ENCODE results near the gene KCTD2.

The KCTD2 gene

GRCh38 chr17:75077496-75078283, 30.7 kb downstream of the KCTD2 start:
- no peak for DNase-seq

DNA sequence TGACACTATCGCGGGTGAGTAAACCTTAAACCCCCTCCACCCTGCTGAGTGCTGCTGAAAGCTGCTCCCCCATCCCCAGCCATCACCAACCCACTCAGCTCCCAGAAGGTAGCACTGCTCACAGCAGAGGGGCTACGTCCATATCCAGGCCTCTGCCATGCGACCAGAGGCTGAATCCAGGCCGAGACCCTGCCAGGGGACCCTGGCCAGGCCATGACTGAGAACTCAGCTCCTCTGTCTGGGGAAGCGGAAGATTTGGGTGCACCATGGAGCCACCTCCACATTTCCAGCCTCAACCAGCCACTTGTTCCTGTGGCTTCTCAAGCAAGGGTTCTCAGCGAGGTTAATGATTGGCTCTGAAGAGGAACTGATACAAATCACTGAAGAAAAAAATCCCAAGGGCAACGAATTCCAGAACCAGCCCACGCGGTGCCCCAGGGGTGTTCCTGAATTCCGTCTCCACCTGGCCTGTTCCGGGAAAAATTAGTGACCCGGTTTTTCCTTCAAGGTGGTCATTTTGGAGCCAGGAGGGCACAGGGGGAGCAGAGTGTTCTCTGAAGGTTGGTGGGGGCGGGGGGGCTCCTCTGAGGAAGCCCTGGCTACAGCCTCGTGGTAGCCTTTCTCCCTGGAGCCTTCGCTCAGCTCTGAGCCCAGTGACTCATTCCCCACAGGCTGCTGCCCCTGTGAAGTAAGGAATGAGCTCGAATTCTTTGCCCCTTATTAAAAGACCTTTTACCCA, 31.4 kb downstream of the KCTD2 start:
- DNase-seq = peak; percentile 80

DNA sequence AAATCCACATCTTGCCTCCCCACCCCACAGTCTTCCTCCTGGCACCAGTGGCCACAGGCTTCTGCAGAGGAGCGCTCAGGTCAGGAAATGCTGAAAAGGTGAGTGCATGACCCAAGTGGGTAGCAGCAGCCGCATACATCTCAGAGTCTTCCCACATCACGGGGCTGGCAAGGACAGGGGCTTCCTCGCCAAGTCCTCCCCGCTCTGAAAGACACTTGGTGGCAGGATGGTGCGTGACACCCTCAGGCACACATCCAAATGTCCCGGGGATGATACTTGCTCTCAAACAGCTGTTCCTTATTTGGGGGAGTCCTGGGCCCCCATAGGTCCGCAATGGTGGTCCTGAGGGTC, 32.0 kb downstream of the KCTD2 start:
- DNase-seq = no peak

GRCh38 chr17:75081611-75082540, 34.9 kb downstream of the KCTD2 start:
- no peak for DNase-seq

DNA sequence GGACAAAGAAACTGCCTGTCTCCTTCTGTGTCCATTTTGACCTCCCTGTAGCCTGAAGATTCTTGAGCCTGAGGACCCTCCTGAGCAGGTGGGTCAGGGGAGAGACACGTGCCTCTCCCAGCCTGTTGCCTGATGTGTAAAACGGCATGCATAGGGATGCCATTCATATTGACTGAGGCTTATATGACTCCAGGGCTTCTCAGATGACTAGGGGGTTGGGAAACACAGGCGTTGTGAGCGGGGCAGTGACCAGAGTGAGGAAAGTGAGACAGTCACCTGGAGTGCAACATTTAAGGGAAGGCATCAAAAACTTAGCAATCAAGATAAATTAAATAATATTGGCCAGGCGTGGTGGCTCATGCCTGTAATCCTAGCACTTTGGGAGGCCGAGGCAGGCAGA, 35.7 kb downstream of the KCTD2 start:
- no peak for DNase-seq

- DNase-seq = no peak
Observed at GRCh38 chr17:75084039-75084660, 37.1 kb downstream of the KCTD2 start.

GRCh38 chr17:75086496-75087181, 39.6 kb downstream of the KCTD2 start:
- no peak for DNase-seq

DNA sequence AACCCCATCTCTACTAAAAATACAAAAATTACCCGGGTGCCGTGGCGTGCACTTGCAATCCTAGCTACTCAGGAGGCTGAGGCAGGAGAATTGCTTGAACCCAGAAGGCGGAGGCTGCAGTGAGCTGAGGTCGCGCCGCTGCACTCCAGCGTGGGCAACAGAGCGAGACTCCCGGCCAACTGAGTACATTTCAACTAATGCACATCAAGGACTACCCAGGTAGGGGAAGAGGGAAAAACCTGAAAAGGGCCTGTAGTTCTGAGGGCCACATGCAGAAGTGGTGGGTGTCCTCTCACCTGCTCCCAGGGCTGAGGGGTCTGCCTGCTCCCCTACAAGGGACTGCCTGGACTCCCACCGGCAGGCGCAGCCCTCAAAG, 40.1 kb downstream of the KCTD2 start:
- DNase-seq = no peak

DNA sequence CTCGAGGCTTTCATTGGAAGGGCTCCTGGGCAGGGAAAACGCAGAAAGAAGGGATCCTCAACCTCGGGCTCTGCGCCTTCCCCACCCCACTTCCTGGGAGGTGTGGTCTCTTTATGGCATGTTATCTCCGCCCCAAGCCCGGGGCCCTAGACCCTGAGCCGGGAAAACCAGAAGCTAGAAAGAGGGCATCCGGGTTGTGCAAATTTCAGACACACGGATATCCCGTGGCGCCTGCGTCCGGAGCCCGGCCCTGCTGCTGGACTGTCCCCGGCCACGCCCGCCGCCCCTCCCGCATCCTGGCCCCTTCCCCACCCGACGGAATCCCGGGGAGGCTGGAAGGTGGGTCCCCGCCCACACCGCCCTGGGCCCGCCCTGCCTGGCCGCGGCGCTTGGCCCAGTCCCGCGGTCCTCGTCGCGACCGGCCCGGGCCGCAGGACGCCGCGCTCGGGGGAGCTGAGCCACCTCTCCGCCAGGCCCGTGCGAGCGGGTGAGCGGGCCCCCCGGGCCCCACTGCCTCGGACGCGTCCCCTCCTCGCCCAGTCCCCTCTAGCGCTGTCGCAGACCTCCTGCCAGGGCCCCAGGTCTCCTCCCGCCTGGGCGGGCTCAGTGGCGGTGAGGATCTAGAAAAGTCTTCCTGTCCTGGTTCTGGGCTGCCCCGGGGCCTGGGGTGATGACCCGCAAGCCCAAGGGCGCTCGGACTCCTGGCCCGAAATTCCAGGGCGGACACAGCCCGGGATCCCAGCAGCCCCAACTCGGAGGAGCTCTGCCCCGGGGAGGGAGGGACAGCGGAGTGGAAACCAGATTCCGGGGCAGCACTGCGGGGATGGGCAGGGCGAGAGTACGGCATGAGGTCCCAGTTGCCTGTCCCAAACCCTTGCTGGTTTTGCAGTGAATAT, 40.8 kb downstream of the KCTD2 start, which contains the start of gene SLC16A5:
Gene SLC16A5, plus strand, starts transcription at position 397 of the 896 bp plus-strand sequence. CDS start 5,683 bp downstream, outside the sequence.
- peak; percentile 80 for DNase-seq

- DNase-seq = no peak
Observed at GRCh38 chr17:75088465-75089417, 41.7 kb downstream of the KCTD2 start.

- no peak for DNase-seq
Observed at GRCh38 chr17:75090871-75091854, 44.1 kb downstream of the KCTD2 start.

DNA sequence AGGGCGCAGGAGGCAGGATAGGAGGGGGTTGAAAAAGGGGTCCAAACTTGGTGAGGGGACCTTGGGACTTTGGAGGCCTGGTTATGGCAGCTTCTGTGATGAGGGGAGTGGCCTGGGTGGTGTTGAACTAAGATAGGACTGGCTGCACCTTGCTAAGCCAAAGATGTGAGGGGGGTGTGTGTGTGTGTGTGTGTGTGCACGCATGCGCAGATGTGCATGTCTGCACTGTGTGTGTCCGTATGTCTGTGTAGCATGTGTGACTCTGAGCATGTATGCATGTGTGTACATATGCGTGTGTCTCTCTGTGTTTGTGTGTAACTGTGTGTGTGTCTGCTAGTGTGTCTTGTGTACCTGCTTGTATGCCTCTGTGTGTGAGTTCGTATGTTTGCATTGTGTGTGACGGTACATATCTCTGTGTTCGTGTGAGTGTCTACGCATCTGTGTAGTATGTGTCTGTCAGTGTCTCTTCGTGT, 44.9 kb downstream of the KCTD2 start:
- no peak for DNase-seq

DNA sequence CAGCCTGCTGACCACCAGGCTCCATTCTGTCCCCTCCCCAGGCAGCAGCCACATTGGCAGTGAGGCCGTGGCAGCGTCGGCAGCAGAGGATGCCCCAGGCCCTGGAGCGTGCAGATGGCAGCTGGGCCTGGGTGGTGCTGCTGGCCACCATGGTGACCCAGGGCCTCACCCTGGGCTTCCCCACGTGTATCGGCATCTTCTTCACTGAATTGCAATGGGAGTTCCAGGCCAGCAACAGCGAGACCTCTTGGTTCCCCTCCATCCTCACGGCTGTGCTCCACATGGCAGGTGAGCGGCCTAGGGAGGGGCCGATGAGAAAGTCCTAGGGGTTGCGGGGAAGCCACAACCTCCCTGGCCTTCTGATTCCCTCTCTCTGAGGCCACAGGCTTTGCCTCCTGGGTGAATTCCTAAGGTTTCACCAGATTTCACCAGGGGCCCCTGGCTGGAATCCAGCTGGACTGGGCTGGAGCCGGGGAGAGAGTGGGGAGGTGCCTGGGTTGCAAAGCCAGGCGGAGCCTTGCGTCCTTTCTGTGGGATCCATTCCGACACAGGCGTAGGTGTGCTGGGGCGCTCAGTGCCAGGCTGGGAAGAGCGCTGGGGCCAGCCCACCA, 46.6 kb downstream of the KCTD2 start:
- no peak for DNase-seq

- DNase-seq = no peak
Observed at GRCh38 chr17:75094871-75095399, 47.9 kb downstream of the KCTD2 start.

- peak; percentile 56 for DNase-seq
Observed at GRCh38 chr17:75096082-75096625, 49.1 kb downstream of the KCTD2 start.

- no peak for DNase-seq
Observed at GRCh38 chr17:75097865-75098264, 50.8 kb downstream of the KCTD2 start.

DNA sequence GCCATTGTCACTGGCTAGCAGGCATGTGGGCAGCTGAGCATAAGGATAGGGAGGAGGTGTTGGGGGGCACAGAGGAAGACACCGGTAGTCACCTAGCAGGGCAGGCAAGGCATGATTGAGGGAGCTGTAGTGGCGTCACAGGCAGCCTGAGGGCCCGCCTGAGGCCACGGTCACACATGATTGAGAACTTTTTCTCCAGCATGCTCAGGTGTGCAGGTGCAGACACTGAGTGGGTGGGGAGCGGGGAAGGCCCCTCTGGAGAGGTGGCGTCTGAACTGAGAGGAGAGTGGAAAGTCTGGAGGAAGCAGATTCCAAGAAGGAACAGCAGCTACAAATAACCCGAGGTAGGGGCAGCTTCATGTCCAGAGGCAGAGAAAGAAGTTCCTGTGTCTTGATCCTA, 51.8 kb downstream of the KCTD2 start:
- no peak for DNase-seq

All from fibroblast of skin of abdomen (primary cell).